SK-N-SH treated with all-trans-retinoic acid at 6 μM for 48 hours (cell line): ENCODE results near the gene GOLGA1.

Experiments used
- ATAC-seq: fragments of 200-7000 bp; cut with Tn5 transposase; 3 replicates; pipeline ENCODE4 v1.9.1; 2020; ENCODE audit warnings: mild to moderate bottlenecking, moderate library complexity
- ARNTL ChIP-seq: fragments of 450-650 bp; formaldehyde crosslinking; IDR thresholded peaks from 2 replicates; pipeline ENCODE4 v1.5.0; 2020; ENCODE audit warnings: low read depth, mild to moderate bottlenecking, moderate library complexity, borderline replicate concordance
- BACH2 ChIP-seq: fragments of 250-450 bp; sonication (Bioruptor Pico); IDR thresholded peaks from 2 replicates; pipeline ENCODE4 v1.9.0; 2021; ENCODE audit warnings: mild to moderate bottlenecking, borderline replicate concordance
- CREB5 ChIP-seq: fragments of 250-450 bp; sonication (Bioruptor Pico); IDR thresholded peaks from 2 replicates; pipeline ENCODE4 v1.5.1; 2020; ENCODE audit warnings: low read depth, mild to moderate bottlenecking, moderate library complexity
- CSDC2 ChIP-seq: fragments of 250-450 bp; sonication (Bioruptor Pico); IDR thresholded peaks from 2 replicates; pipeline ENCODE4 v1.5.0; 2020; ENCODE audit warnings: mild to moderate bottlenecking, moderate library complexity
- CSRNP3 ChIP-seq: fragments of 250-450 bp; sonication (Bioruptor Pico); IDR thresholded peaks from 2 replicates; pipeline ENCODE4 v1.5.1; 2021; ENCODE audit warnings: mild to moderate bottlenecking, moderate library complexity
- OSR1 ChIP-seq: fragments of 250-450 bp; sonication (Bioruptor Pico); IDR thresholded peaks from 2 replicates; pipeline ENCODE4 v1.8.0; 2022; ENCODE audit warnings: moderate library complexity, mild to moderate bottlenecking, inconsistent platforms
- PATZ1 ChIP-seq: fragments of 250-450 bp; sonication (Bioruptor Pico); IDR thresholded peaks from 2 replicates; pipeline ENCODE4 v1.8.0; 2020; ENCODE audit warnings: mild to moderate bottlenecking, moderate library complexity, borderline replicate concordance
- POU6F1 ChIP-seq: fragments of 250-450 bp; sonication (Bioruptor Pico); IDR thresholded peaks from 2 replicates; pipeline ENCODE4 v1.8.0; 2021; ENCODE audit warnings: low read depth, mild to moderate bottlenecking, moderate library complexity, borderline replicate concordance
- RARB ChIP-seq: fragments of 250-450 bp; sonication (Bioruptor Pico); IDR thresholded peaks from 2 replicates; pipeline ENCODE4 v1.8.0; 2021; ENCODE audit warnings: mild to moderate bottlenecking, moderate library complexity
- SNAI2 ChIP-seq: fragments of 250-450 bp; sonication (Bioruptor Pico); IDR thresholded peaks from 2 replicates; pipeline ENCODE4 v1.5.0; 2020; ENCODE audit warnings: mild to moderate bottlenecking, moderate library complexity
- TOX ChIP-seq: fragments of 250-450 bp; sonication (Bioruptor Pico); IDR thresholded peaks from 2 replicates; pipeline ENCODE4 v1.8.0; 2021; ENCODE audit warnings: mild to moderate bottlenecking, moderate library complexity, borderline replicate concordance
- TSHZ2 ChIP-seq: fragments of 250-450 bp; sonication (Bioruptor Pico); IDR thresholded peaks from 2 replicates; pipeline ENCODE4 v1.5.0; 2020; ENCODE audit warnings: mild to moderate bottlenecking, moderate library complexity
- ZC3H10 ChIP-seq: fragments of 250-450 bp; sonication (Bioruptor Pico); IDR thresholded peaks from 2 replicates; pipeline ENCODE4 v1.5.1; 2021; ENCODE audit warnings: mild to moderate bottlenecking, moderate library complexity
- ZFP3 ChIP-seq: fragments of 250-450 bp; sonication (Bioruptor Pico); IDR thresholded peaks from 2 replicates; pipeline ENCODE4 v1.5.0; 2020; ENCODE audit warnings: mild to moderate bottlenecking, moderate library complexity
- ZFP30 ChIP-seq: fragments of 450-650 bp; formaldehyde crosslinking; IDR thresholded peaks from 2 replicates; pipeline ENCODE4 v1.5.0; 2022; ENCODE audit warnings: mild to moderate bottlenecking, moderate library complexity
- ZNF8 ChIP-seq: fragments of 450-650 bp; formaldehyde crosslinking; IDR thresholded peaks from 2 replicates; pipeline ENCODE4 v1.5.0; 2020; ENCODE audit warnings: mild to moderate bottlenecking, moderate library complexity

GOLGA1 gene

DNA sequence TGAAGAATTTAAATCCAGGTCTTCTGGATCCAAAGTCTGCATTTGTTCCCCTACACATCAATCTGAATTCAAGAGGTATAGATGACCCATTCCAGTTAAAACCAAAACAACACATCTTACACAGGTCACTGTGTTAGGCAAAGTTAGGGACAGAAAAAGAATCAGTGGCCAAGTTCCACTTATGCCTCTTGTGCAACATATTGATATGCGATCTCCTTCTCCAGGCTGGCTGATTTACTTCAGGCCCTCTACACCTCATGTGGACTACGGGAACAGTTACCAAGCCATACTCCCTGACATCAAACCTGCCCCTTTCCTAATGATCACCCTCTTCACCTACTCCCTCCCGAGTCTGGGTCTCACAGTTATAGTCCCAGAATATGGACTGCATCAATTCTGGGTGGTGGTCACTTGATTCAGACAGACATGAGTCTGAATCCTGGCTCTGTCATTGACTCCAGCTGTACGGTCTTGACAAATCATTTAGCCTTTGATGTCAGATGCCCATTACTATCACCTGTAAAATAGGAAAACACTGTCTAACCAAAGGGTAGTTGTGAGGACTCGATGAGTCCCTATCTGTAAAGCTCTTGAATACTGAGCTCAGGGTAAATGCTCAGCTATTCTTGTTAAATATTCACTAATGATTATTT, 26.0 kb downstream of the GOLGA1 start:
- no peak for ATAC-seq
- TF ChIP-seq ZC3H10 (CRISPR knock-in tag): no peak
- TF ChIP-seq ARNTL (CRISPR knock-in tag): no peak
- no peak for TF ChIP-seq CREB5 (CRISPR knock-in tag)
- TF ChIP-seq TSHZ2: no peak
- no peak for TF ChIP-seq OSR1 (CRISPR knock-in tag)
- no peak for TF ChIP-seq CSRNP3 (CRISPR knock-in tag)

DNA sequence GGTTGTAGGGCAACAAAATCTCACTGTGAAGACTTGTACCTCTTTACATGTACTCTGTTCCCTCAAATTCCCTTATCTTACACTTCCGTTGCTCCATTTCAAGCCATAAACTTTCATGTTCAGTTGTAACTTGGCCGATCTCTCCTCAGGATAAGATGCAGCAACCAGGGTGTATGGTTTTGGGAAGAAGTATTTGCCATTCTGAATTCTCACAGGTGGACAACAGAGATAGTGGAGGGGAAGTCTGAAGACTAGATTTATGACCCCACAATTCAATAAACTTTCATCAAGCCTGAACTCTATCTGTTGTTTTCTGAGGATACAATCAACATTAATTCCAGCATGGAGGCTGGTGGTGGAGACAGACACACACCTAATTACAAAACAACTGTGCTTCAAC, 27.5 kb downstream of the GOLGA1 start:
- ATAC-seq: no peak
- TF ChIP-seq CSDC2 (CRISPR knock-in tag): no peak
- no peak for TF ChIP-seq POU6F1 (CRISPR knock-in tag)
- TF ChIP-seq TSHZ2: no peak
- no peak for TF ChIP-seq SNAI2 (CRISPR knock-in tag)

- TF ChIP-seq CSRNP3 (CRISPR knock-in tag) (no peak), ZFP3 (CRISPR knock-in tag) (no peak), TOX (CRISPR knock-in tag) (no peak), BACH2 (CRISPR knock-in tag) (no peak), ZNF8 (CRISPR knock-in tag) (no peak), OSR1 (CRISPR knock-in tag) (no peak), RARB (no peak), ZC3H10 (CRISPR knock-in tag) (no peak), ZFP30 (no peak), CREB5 (CRISPR knock-in tag) (no peak), SNAI2 (CRISPR knock-in tag) (no peak), PATZ1 (CRISPR knock-in tag) (no peak)
- no peak for ATAC-seq
Observed at GRCh38 chr9:124911766-124912165, 29.1 kb downstream of the GOLGA1 start.
